Smooth muscle cell (in vitro differentiated cells): ENCODE results near the gene AFDN. TPM values are rescaled to one million over a fixed set of nuclear protein-coding genes. Genes with fewer than 3 reads are reported as not detected.

Source experiments
- DNase-seq: peaks from one replicate; lab custom pipeline; 2025; ENCODE audit not compliant: unreplicated experiment; lab: John Stamatoyannopoulos, UW
- H2AFZ ChIP-seq: fragments of 200-600 bp; sonication (generic); 2 replicates; pipeline ENCODE4 v1.6.0; 2016; ENCODE audit warnings: antibody characterized with exemption, low read depth, mild to moderate bottlenecking
- H3F3A ChIP-seq: fragments of 200-600 bp; sonication (generic); 2 replicates; pipeline ENCODE4 v1.6.0; 2017; ENCODE audit warnings: antibody characterized with exemption, low read depth
- H3K27ac ChIP-seq: fragments of 200-600 bp; sonication (generic); 2 replicates; pipeline ENCODE4 v1.5.1; 2016; ENCODE audit warnings: low read depth, mild to moderate bottlenecking
- H3K27me3 ChIP-seq: fragments of 200-600 bp; sonication (generic); 2 replicates; pipeline ENCODE4 v1.6.1; 2016; ENCODE audit warnings: low read depth, mild to moderate bottlenecking
- H3K36me3 ChIP-seq: fragments of 200-600 bp; sonication (generic); 2 replicates; pipeline ENCODE4 v1.5.1; 2016; ENCODE audit warnings: low read depth
- H3K4me1 ChIP-seq: fragments of 200-600 bp; sonication (generic); 2 replicates; pipeline ENCODE4 v1.5.1; 2016; ENCODE audit warnings: low read depth
- H3K4me2 ChIP-seq: fragments of 200-600 bp; sonication (generic); 2 replicates; pipeline ENCODE4 v1.6.0; 2016; ENCODE audit warnings: mild to moderate bottlenecking
- H3K4me3 ChIP-seq: fragments of 200-600 bp; sonication (generic); 2 replicates; pipeline ENCODE4 v1.5.1; 2016; ENCODE audit warnings: mild to moderate bottlenecking
- H3K79me2 ChIP-seq: fragments of 200-600 bp; sonication (generic); 2 replicates; pipeline ENCODE4 v1.6.0; 2016; ENCODE audit warnings: low read depth, mild to moderate bottlenecking
- H3K9ac ChIP-seq: fragments of 200-600 bp; sonication (generic); 2 replicates; pipeline ENCODE4 v1.6.0; 2016; ENCODE audit warnings: low read depth
- H3K9me3 ChIP-seq: fragments of 200-600 bp; sonication (generic); replicated peaks from 2 replicates; pipeline ENCODE4 v1.5.1; 2016; ENCODE audit warnings: low read depth
- H4K20me1 ChIP-seq: fragments of 200-600 bp; sonication (generic); 2 replicates; pipeline ENCODE4 v1.6.0; 2016; ENCODE audit warnings: low read depth
- CTCF ChIP-seq: fragments of 200-600 bp; sonication (generic); IDR thresholded peaks from 2 replicates; pipeline ENCODE4 v1.5.1; 2017; ENCODE audit warnings: borderline replicate concordance, mild to moderate bottlenecking, antibody characterized with exemption; ENCODE audit not compliant: insufficient read depth, poor library complexity, severe bottlenecking
- WGBS: methylation state at CpG from one replicate; pipeline ENCODE4 v1.1.7; 2016; ENCODE audit warnings: low lambda C conversion rate; 5-methylcytosine and 5-hydroxymethylcytosine counted together
- polyA plus RNA-seq: library from polyadenylated mRNA; unstranded; fragments of >200 nt; fragmentation: Nextera tagmentation; extraction: Ambion mirVana; gene quantifications from 2 replicates; pipeline ENCODE4 v1.2.1, GENCODE V29; 2016
- total RNA-seq: library from RNA; depleted of rRNA; stranded (reverse); fragments of >200 nt; gene quantifications from 2 replicates; pipeline ENCODE4 v1.2.3, GENCODE V29; 2014

AFDN gene
- total and polyA plus RNA-seq, 2 experiments from 2014 or later: 52.3 to 98.8 TPM

GRCh38 chr6:167993169-167993568 is 166.5 kb downstream of the AFDN start:
- no peaks in the 10 kb centered on the region for H3K79me2 ChIP-seq
- no peaks in the 10 kb centered on the region for H3K9me3 ChIP-seq
- no peak overlapping the region for H3K9ac ChIP-seq
- no peaks in the 10 kb centered on the region for H3K27me3 ChIP-seq
- no peak overlapping the region for H3K27ac ChIP-seq
- no peak overlapping the region for H2AFZ ChIP-seq
- no peak for DNase-seq
- 95% methylated on average over 16 of the region's 16 CpGs for WGBS
- no peaks in the 10 kb centered on the region for H3K4me1 ChIP-seq
- no peaks in the 10 kb centered on the region for H4K20me1 ChIP-seq
- H3F3A ChIP-seq: no peaks in the 10 kb centered on the region
- H3K36me3 ChIP-seq: no peaks in the 10 kb centered on the region
- no peak overlapping the region for H3K4me3 ChIP-seq
- no peak for TF ChIP-seq CTCF
- no peak overlapping the region for H3K4me2 ChIP-seq

- TF ChIP-seq CTCF: no peak
- Histone ChIP-seq H3K27ac (no peak overlapping the region), H2AFZ (no peak overlapping the region), H3F3A (no peaks in the 10 kb centered on the region), H3K79me2 (no peaks in the 10 kb centered on the region), H3K9me3 (no peaks in the 10 kb centered on the region), H3K4me3 (no peak overlapping the region), H3K4me2 (no peak overlapping the region), H4K20me1 (no peaks in the 10 kb centered on the region), H3K27me3 (no peaks in the 10 kb centered on the region), H3K36me3 (no peaks in the 10 kb centered on the region), H3K4me1 (no peaks in the 10 kb centered on the region), H3K9ac (no peak overlapping the region)
- DNase-seq: no peak
- WGBS: 96% methylated on average over 11 of the region's 11 CpGs
Measured at GRCh38 chr6:167993831-167994230, 167.1 kb downstream of the AFDN start.

GRCh38 chr6:167995302-167995701 is 168.6 kb downstream of the AFDN start:
- H2AFZ ChIP-seq: no peak overlapping the region
- no peak overlapping the region for H3K27ac ChIP-seq
- H3K36me3 ChIP-seq: no peaks in the 10 kb centered on the region
- 94% methylated on average over 12 of the region's 12 CpGs for WGBS
- no peaks in the 10 kb centered on the region for H3K79me2 ChIP-seq
- no peaks in the 10 kb centered on the region for H3K4me1 ChIP-seq
- no peaks in the 10 kb centered on the region for H3F3A ChIP-seq
- H3K27me3 ChIP-seq: no peaks in the 10 kb centered on the region
- H4K20me1 ChIP-seq: no peaks in the 10 kb centered on the region
- H3K9me3 ChIP-seq: no peaks in the 10 kb centered on the region
- H3K9ac ChIP-seq: no peak overlapping the region
- no peak for TF ChIP-seq CTCF
- H3K4me2 ChIP-seq: no peak overlapping the region
- H3K4me3 ChIP-seq: no peak overlapping the region
- no peak for DNase-seq

GRCh38 chr6:167995731-167996151 is 169.0 kb downstream of the AFDN start:
- no peak for TF ChIP-seq CTCF
- no peaks in the 10 kb centered on the region for H3F3A ChIP-seq
- no peak overlapping the region for H3K9ac ChIP-seq
- no peaks in the 10 kb centered on the region for H3K79me2 ChIP-seq
- no peak overlapping the region for H3K4me2 ChIP-seq
- no peaks in the 10 kb centered on the region for H4K20me1 ChIP-seq
- H3K27me3 ChIP-seq: no peaks in the 10 kb centered on the region
- DNase-seq: no peak
- no peak overlapping the region for H3K4me3 ChIP-seq
- WGBS: 96% methylated on average over 22 of the region's 22 CpGs
- H3K27ac ChIP-seq: no peak overlapping the region
- H3K36me3 ChIP-seq: no peaks in the 10 kb centered on the region
- H2AFZ ChIP-seq: no peak overlapping the region
- no peaks in the 10 kb centered on the region for H3K4me1 ChIP-seq
- no peaks in the 10 kb centered on the region for H3K9me3 ChIP-seq
